Measurements from ENCODE around the gene CTRB1. TPM values are rescaled to one million over a fixed set of nuclear protein-coding genes. Genes with fewer than 3 reads are reported as not detected.
"Not testable (repeated sequence)": the region's sequence is repeated elsewhere in the genome, so short reads cannot be mapped to it uniquely, and the experiment has no call there.

Gene CTRB1
- total RNA-seq, 1 donor from 2014 or later: not detected

GRCh38 chr16:75241955-75242354 is 23.2 kb downstream of the CTRB1 start:
- DNase-seq: no peak

- not testable (repeated sequence) for DNase-seq
Observed at GRCh38 chr16:75242436-75243078, 23.8 kb downstream of the CTRB1 start.

- no peak for DNase-seq
Observed at GRCh38 chr16:75243667-75244224, 25.0 kb downstream of the CTRB1 start.

- DNase-seq: no peak
Observed at GRCh38 chr16:75244225-75244809, 25.5 kb downstream of the CTRB1 start.

- peak; percentile 51 for DNase-seq
Observed at GRCh38 chr16:75244844-75245758, 26.3 kb downstream of the CTRB1 start.

GRCh38 chr16:75246504-75247205 is 27.9 kb downstream of the CTRB1 start:
- no peak for DNase-seq

GRCh38 chr16:75247249-75247648 is 28.5 kb downstream of the CTRB1 start:
- no peak for DNase-seq

GRCh38 chr16:75248142-75248535 is 29.4 kb downstream of the CTRB1 start:
- DNase-seq: no peak

- DNase-seq: no peak
Observed at GRCh38 chr16:75248536-75249380, 30.0 kb downstream of the CTRB1 start.

GRCh38 chr16:75249441-75249840 is 30.7 kb downstream of the CTRB1 start:
- DNase-seq: no peak

- no peak for DNase-seq
Observed at GRCh38 chr16:75250089-75250808, 31.5 kb downstream of the CTRB1 start.

GRCh38 chr16:75250809-75251279 is 32.1 kb downstream of the CTRB1 start:
- DNase-seq: no peak

GRCh38 chr16:75251280-75252048 is 32.7 kb downstream of the CTRB1 start, which contains the start of gene BCAR1:
TSS of gene BCAR1 (minus strand) at chr16:75251624. CDS start at chr16:75251482, 142 bp downstream.
- DNase-seq: peak; percentile 68

- no peak for DNase-seq
Observed at GRCh38 chr16:75252049-75252864, 33.5 kb downstream of the CTRB1 start.

- no peak for DNase-seq
Observed at GRCh38 chr16:75252946-75253911, 34.4 kb downstream of the CTRB1 start.

- DNase-seq: no peak
Observed at GRCh38 chr16:75254359-75254837, 35.6 kb downstream of the CTRB1 start.

GRCh38 chr16:75256059-75256571 is 37.3 kb downstream of the CTRB1 start:
- DNase-seq: no peak

All from skin of body (tissue), 2 donors.